Measurements from ENCODE around the gene ZBTB3. TPM values are rescaled to one million over a fixed set of nuclear protein-coding genes. Genes with fewer than 3 reads are reported as not detected.
A peak's percentile ranks its signal among the peaks of the same experiment; 100 is the strongest.

Gene ZBTB3
- total RNA-seq, 1 experiment from 2014 or later = 12.9 TPM

GRCh38 chr11:62726156-62726914 is 27.6 kb downstream of the ZBTB3 start:
- Histone ChIP-seq H3K36me3 (ENCODE audit: control insufficient read depth, insufficient read depth, low read length) (peaks cover 38% of the 10 kb centered on the region), H3K27me3 (ENCODE audit: control insufficient read depth, insufficient read depth, low read length) (no peaks in the 10 kb centered on the region), H3K4me1 (ENCODE audit: control insufficient read depth, insufficient read depth, low read length) (peaks cover 9% of the 10 kb centered on the region), H3K27ac (ENCODE audit: low read length) (peak overlapping the region; percentile 92), H3K9me3 (ENCODE audit: control insufficient read depth, insufficient read depth, low read depth, low read length) (no peaks in the 10 kb centered on the region), H3K4me3 (ENCODE audit: low read depth in 2 of 2, low read length in 2 of 2) (peak overlapping the region; percentile 68 to 100)
- in situ Hi-C loops (cut with HindIII; ENCODE audit: low pct_unique_long_range_greater_than_20kb, low sequenced_read_pairs) = no loop called here
- CTCF ChIA-PET = no interaction called here
- no peak for ATAC-seq
- intact Hi-C loops (cut with micrococcal nuclease; ENCODE audit: unreplicated experiment) = no loop called here
- no peak for TF ChIP-seq TCF7L2 (IDR thresholded peaks at IDR 0.05; ENCODE audit: low read depth, low read length)
- no peak for TF ChIP-seq POLR2AphosphoS5 (IDR thresholded peaks at IDR 0.05; ENCODE audit: low read depth, low read length)
- TF ChIP-seq CTCF (IDR thresholded peaks at IDR 0.05) = no peak
- TF ChIP-seq SIN3A (IDR thresholded peaks at IDR 0.05; ENCODE audit: borderline replicate concordance, insufficient read depth, low read depth, low read length) = no peak
- TF ChIP-seq REST (IDR thresholded peaks at IDR 0.05; ENCODE audit: insufficient read depth in 1 of 2, low read depth in 2 of 2, low read length in 1 of 2) = no peak
- BruUV-seq (replicated peaks) = no TSS peak
- POLR2A ChIA-PET = interaction anchor here (1.1 to 2.4 kb wide), 2 partner anchors 27 to 61 kb away, joined by 7 read pairs; partner anchors contain the start of genes C11orf98, CSKMT and ZBTB3
- DNase-seq (ENCODE audit: low read depth, low spot score) = no peak

GRCh38 chr11:62725646-62726045 is 28.3 kb downstream of the ZBTB3 start:
- H3K27me3 ChIP-seq (ENCODE audit: control insufficient read depth, insufficient read depth, low read length) = no peaks in the 10 kb centered on the region
- intact Hi-C loops (cut with micrococcal nuclease; ENCODE audit: unreplicated experiment) (no loop called here), in situ Hi-C loops (cut with HindIII; ENCODE audit: low pct_unique_long_range_greater_than_20kb, low sequenced_read_pairs) (no loop called here)
- peaks cover 9% of the 10 kb centered on the region for H3K4me1 ChIP-seq (ENCODE audit: control insufficient read depth, insufficient read depth, low read length)
- ATAC-seq = no peak
- DNase-seq (ENCODE audit: low read depth, low spot score) = no peak
- H3K36me3 ChIP-seq (ENCODE audit: control insufficient read depth, insufficient read depth, low read length) = peaks cover 44% of the 10 kb centered on the region
- peak overlapping the region; percentile 68 to 100 for H3K4me3 ChIP-seq (ENCODE audit: low read depth in 2 of 2, low read length in 2 of 2)
- H3K9me3 ChIP-seq (ENCODE audit: control insufficient read depth, insufficient read depth, low read depth, low read length) = no peaks in the 10 kb centered on the region
- ChIA-PET POLR2A (no interaction called here), CTCF (interaction anchor here (0.6 kb wide), 1 partner anchor 20 kb away, joined by 9 read pairs; no protein-coding TSS in a partner anchor)
- TSS peak; percentile 59 for BruUV-seq (replicated peaks)
- TF ChIP-seq REST (IDR thresholded peaks at IDR 0.05; ENCODE audit: insufficient read depth in 1 of 2, low read depth in 2 of 2, low read length in 1 of 2) (no peak), SIN3A (IDR thresholded peaks at IDR 0.05; ENCODE audit: borderline replicate concordance, insufficient read depth, low read depth, low read length) (no peak), TCF7L2 (IDR thresholded peaks at IDR 0.05; ENCODE audit: low read depth, low read length) (no peak), POLR2AphosphoS5 (IDR thresholded peaks at IDR 0.05; ENCODE audit: low read depth, low read length) (no peak), CTCF (IDR thresholded peaks at IDR 0.05) (no peak)
- peak overlapping the region; percentile 92 for H3K27ac ChIP-seq (ENCODE audit: low read length)
